Gastrocnemius medialis (tissue), 4 donors: ENCODE measurements around the gene CAMSAP1. TPM values are rescaled to one million over a fixed set of nuclear protein-coding genes. Genes with fewer than 3 reads are reported as not detected.

Experiments used
- ATAC-seq, 2 donors: fragments of 150-250 bp; one replicate each; pipeline ENCODE4 v1.9.1; 2016
- DNase-seq, 2 donors: peaks; one replicate each; pipeline ENCODE4 v3.0.0-alpha.2; 2019
- H3K27ac ChIP-seq, 4 donors: fragments of 200-600 bp; sonication (generic); 1 replicate in 1 of 4; 2 replicates in 3 of 4; pipeline ENCODE4 v1.5.1; 2016 to 2018; ENCODE audit warnings: mild to moderate bottlenecking in 2 of 4, moderate library complexity in 1 of 4
- H3K27me3 ChIP-seq, 3 donors: fragments of 200-600 bp; sonication (generic) in 2 of 3; 1 replicate in 1 of 3; 2 replicates in 2 of 3; pipeline versions ENCODE4 v1.5.1 to v1.6.0; 2016 to 2019; ENCODE audit warnings: mild to moderate bottlenecking in 1 of 3, moderate library complexity in 1 of 3
- H3K36me3 ChIP-seq, 2 donors: fragments of 200-600 bp; sonication (generic) in 1 of 2; one replicate each; pipeline ENCODE4 v1.5.1; 2017 to 2018
- H3K4me1 ChIP-seq, 2 donors: fragments of 200-600 bp; sonication (generic) in 1 of 2; one replicate each; pipeline ENCODE4 v1.5.1; 2016 to 2017; ENCODE audit warnings: mild to moderate bottlenecking in 2 of 2
- H3K4me3 ChIP-seq, 4 donors: fragments of 200-600 bp; sonication (generic) in 3 of 4; 1 replicate in 1 of 4; 2 replicates in 3 of 4; pipeline ENCODE4 v1.5.1; 2016 to 2019; ENCODE audit warnings: mild to moderate bottlenecking in 2 of 4
- H3K9me3 ChIP-seq, 3 donors: fragments of 200-600 bp; sonication (generic) in 2 of 3; 1 replicate in 1 of 3; 2 replicates in 2 of 3; pipeline ENCODE4 v1.5.1; 2016 to 2019
- POLR2A ChIP-seq, 2 donors: fragments of 450-650 bp; IDR thresholded peaks; one replicate each; pipeline ENCODE4 v1.6.1; 2017; ENCODE audit warnings: antibody characterized with exemption in 2 of 2, mild to moderate bottlenecking in 2 of 2, moderate library complexity in 2 of 2
- in situ Hi-C, 4 donors: fragments of 200-750 bp; cut with MboI; loops; one replicate each; pipeline versions ENCODE4 v1.15.0 to v1.8.0; 2017; ENCODE audit warnings: low sequenced_read_pairs in 4 of 4
- intact Hi-C: fragments of 100-400 bp; cut with DNase I; formaldehyde crosslinking; loops from one replicate; pipeline ENCODE4 v1.15.1; 2023; ENCODE audit warnings: low total_unique reads
- total RNA-seq, 4 donors: library from RNA; depleted of rRNA; stranded (reverse); fragments of >200 nt; gene quantifications; one replicate each; pipeline versions ENCODE4 v1.1.0 to v1.2.3, GENCODE V29; 2016
- TF ChIP-seq, protein P1 (sequence below), 5 experiments: fragments of 450-650 bp in 3 of 5; fragments of 200-600 bp in 2 of 5; sonication (generic) in 2 of 5; IDR thresholded peaks in 4 of 5; conservative IDR thresholded peaks in 1 of 5; 1 replicate in 4 of 5; 2 replicates in 1 of 5; pipeline ENCODE4 v1.5.1; 2016 to 2019; ENCODE audit warnings: antibody characterized with exemption in 5 of 5, mild to moderate bottlenecking in 3 of 5, moderate library complexity in 3 of 5

CAMSAP1 gene
- total RNA-seq, 4 donors from 2014 or later: 54.8 to 94.9 (median 82.9) TPM

DNA sequence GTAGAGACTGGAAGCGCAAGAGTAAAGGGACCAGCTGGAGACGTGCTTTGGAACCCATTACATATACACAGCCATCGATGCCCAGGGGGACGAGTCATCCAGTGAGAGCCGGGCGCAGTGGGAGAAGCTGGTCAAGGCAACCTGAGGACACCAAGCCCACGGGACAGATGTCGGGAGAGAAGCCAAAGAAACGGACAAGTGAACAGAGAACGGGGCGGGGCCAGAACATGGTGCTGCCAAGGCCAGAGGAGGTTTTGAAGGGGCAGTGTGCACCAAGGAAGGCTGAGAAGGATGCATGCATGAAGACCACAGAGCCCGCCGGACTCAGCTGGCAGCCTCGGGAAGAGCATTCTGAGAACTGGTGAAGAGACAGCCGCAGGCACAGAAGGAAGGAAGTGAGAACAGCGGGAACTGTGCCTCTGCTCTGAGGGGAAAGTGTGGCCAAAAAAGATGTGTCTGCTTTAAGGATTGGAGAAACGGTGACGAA lies 20.3 kb downstream of the CAMSAP1 start:
- DNase-seq (peak; percentile 78 to 92), ATAC-seq (peak; percentile 90 to 95)
- Histone ChIP-seq H3K27me3 (no peaks in the 10 kb centered on the region), H3K27ac (peak overlapping the region; percentile 55 to 68 (median 60)), H3K4me3 (peak overlapping the region in 1 of 4 donors; percentile 20), H3K9me3 (no peaks in the 10 kb centered on the region), H3K36me3 (peaks cover 0 to 2% of the 10 kb centered on the region in 2 donors), H3K4me1 (peaks cover 60 to 66% of the 10 kb centered on the region in 2 donors)
- in situ Hi-C loops (no loop called here), intact Hi-C loops (no loop called here)
- TF ChIP-seq, protein P1, sequence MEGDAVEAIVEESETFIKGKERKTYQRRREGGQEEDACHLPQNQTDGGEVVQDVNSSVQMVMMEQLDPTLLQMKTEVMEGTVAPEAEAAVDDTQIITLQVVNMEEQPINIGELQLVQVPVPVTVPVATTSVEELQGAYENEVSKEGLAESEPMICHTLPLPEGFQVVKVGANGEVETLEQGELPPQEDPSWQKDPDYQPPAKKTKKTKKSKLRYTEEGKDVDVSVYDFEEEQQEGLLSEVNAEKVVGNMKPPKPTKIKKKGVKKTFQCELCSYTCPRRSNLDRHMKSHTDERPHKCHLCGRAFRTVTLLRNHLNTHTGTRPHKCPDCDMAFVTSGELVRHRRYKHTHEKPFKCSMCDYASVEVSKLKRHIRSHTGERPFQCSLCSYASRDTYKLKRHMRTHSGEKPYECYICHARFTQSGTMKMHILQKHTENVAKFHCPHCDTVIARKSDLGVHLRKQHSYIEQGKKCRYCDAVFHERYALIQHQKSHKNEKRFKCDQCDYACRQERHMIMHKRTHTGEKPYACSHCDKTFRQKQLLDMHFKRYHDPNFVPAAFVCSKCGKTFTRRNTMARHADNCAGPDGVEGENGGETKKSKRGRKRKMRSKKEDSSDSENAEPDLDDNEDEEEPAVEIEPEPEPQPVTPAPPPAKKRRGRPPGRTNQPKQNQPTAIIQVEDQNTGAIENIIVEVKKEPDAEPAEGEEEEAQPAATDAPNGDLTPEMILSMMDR (IDR thresholded peaks at IDR 0.05 in 4 of 5, conservative IDR thresholded peaks at IDR 0.05 in 1 of 5): no peak
- TF ChIP-seq POLR2A (IDR thresholded peaks at IDR 0.05): no peak

DNA sequence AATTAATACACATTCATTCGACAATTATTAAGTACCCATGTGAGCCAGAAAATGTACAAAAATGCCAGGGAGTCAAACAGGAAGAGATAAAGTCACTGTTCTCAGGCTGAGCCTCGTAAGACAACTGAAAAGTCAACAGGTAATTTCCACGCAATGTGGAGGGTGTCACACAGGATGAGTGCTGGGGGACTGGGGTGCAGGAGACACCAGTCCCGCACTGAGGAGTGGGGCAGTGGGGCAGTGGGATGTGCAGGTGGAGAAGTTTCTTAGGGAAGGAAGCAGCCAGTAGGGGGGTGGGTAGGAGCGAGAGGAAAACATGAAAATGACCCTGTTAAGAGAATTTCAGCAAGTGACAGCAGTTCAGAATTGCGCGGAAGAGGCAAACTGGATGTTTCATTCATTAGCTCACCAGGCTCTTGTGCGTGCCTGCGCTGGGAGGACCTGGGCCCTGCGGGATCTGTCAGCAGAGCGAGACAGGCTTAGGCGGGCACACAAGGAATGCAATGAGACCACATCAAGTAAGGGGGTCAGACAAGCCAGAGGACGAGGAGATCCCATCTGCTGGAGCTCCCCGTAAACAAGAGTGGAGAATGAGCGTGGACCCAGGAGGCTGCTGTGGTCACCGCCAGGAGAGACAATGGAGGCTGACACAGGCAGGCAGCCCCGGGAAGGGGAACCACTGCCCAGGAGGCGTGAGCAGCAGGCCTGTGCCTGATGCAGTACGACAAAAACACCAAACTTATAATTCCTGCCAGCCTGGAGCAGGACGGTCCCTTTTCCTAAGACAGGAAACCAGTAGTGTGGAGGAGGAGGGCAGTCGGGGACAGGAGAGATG lies 21.0 kb downstream of the CAMSAP1 start:
- intact Hi-C loops: no loop called here
- H3K27ac ChIP-seq: peak overlapping the region; percentile 39 to 68 (median 60)
- TF ChIP-seq, protein P1 (IDR thresholded peaks at IDR 0.05 in 4 of 5, conservative IDR thresholded peaks at IDR 0.05 in 1 of 5): no peak
- no peak for TF ChIP-seq POLR2A (IDR thresholded peaks at IDR 0.05)
- peak overlapping the region in 1 of 4 donors; percentile 20 for H3K4me3 ChIP-seq
- no peaks in the 10 kb centered on the region for H3K9me3 ChIP-seq
- peaks cover 57 to 59% of the 10 kb centered on the region in 2 donors for H3K4me1 ChIP-seq
- in situ Hi-C loops: no loop called here
- DNase-seq: no peak
- H3K27me3 ChIP-seq: no peaks in the 10 kb centered on the region
- no peak for ATAC-seq
- H3K36me3 ChIP-seq: peaks cover 0 to 7% of the 10 kb centered on the region in 2 donors

DNA sequence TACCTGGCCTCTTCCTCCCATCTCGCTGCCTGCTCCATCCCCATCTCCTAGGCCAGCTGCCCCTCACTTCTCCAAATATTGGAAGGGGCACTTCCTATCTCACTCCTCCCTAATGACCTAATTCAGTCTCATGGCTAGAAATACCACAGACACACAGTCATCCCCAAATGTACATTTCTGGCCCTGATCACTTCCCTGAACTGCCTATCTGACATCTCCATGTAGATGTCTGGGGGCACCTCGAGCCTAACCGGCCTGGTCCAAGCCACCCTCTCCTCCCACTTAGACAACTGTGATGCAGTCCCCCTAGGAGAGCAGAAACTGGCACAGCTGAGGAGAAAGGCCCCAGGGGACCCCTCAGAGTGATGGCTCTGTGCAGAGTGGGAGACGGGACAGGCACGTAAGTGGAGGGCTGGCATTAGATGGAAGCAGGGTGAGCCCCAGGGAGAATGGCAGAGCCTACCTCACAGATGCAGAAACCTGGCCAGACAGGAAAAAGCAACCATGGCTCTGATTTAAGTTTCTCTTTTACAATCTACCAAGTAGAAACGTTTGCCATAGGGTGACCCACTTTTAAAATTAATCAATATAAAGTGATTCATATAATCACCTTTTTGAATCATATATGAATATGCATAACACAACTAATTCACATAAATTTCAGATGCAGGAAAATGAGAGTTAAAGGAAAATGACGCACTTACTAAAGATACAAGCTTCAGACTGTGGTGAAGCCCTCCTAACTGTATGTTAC lies 22.1 kb downstream of the CAMSAP1 start:
- Histone ChIP-seq H3K9me3 (no peaks in the 10 kb centered on the region), H3K4me3 (no peak overlapping the region), H3K36me3 (peaks cover 0 to 7% of the 10 kb centered on the region in 2 donors), H3K27me3 (no peaks in the 10 kb centered on the region), H3K4me1 (peaks cover 46 to 48% of the 10 kb centered on the region in 2 donors), H3K27ac (no peak overlapping the region)
- in situ Hi-C loops: no loop called here
- no peak for TF ChIP-seq POLR2A (IDR thresholded peaks at IDR 0.05)
- TF ChIP-seq, protein P1 (IDR thresholded peaks at IDR 0.05 in 4 of 5, conservative IDR thresholded peaks at IDR 0.05 in 1 of 5): no peak
- ATAC-seq (no peak), DNase-seq (no peak)
- intact Hi-C loops: no loop called here

DNA sequence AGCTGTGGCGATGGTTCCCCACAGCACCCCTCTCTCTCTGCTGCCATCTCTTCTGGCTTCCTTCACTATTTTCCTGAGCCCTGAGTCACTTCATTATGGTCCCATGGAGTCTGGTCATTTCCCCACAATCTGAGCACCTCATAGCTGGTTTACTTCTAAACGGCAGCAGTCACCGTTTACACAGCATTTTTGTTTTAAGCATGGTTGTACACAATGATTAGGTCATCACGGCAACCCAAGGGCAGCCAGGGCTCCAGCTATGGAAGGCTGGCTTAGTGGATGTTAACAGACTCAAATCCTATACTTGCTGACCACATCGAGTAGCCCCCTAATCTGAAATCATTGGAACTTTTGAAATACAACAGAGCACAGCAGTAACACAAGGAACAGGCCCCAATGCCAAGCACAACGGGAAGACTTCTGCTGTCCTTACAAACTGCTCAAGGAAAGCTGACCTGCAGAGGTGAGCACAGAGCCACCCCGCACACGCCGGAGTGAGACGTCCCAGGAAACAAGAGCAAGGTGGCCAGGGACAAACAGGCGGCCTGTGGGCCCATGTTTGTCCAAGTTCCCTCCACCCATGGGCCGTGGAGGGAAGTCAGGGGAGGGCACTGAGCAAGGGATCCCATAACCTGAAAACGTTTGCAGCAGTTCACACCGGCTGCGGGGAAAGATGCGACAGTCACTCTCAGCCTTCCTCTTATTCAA lies 22.9 kb downstream of the CAMSAP1 start:
- TF ChIP-seq, protein P1 (IDR thresholded peaks at IDR 0.05 in 4 of 5, conservative IDR thresholded peaks at IDR 0.05 in 1 of 5): no peak
- no peak for TF ChIP-seq POLR2A (IDR thresholded peaks at IDR 0.05)
- in situ Hi-C loops: no loop called here
- DNase-seq (no peak), ATAC-seq (no peak)
- Histone ChIP-seq H3K4me1 (peaks cover 41 to 52% of the 10 kb centered on the region in 2 donors), H3K4me3 (no peak overlapping the region), H3K9me3 (no peaks in the 10 kb centered on the region), H3K27me3 (no peaks in the 10 kb centered on the region), H3K27ac (no peak overlapping the region), H3K36me3 (peaks cover 0 to 7% of the 10 kb centered on the region in 2 donors)
- intact Hi-C loops: no loop called here
